Ovary (tissue), 3 donors: Measurements from ENCODE around the gene TCP11.

Experiments
- CTCF ChIP-seq, 3 donors: fragments of 450-650 bp in 2 of 3; fragments of 200-600 bp in 1 of 3; IDR thresholded peaks; one replicate each; pipeline versions ENCODE4 v1.5.1 to v1.8.0; 2016 to 2022; ENCODE audit warnings: antibody characterized with exemption in 3 of 3, mild to moderate bottlenecking in 1 of 3
- POLR2A ChIP-seq: fragments of 450-650 bp; IDR thresholded peaks from one replicate; pipeline ENCODE4 v1.6.1; 2017; ENCODE audit warnings: antibody characterized with exemption, mild to moderate bottlenecking, moderate library complexity
- donor health status: DM: no; HTN: no; CAD: no.

GRCh38 chr6:35080016-35080680 is 61.0 kb downstream of the TCP11 start:
- TF ChIP-seq POLR2A (no peak), CTCF (IDR thresholded peaks at IDR 0.05) (no peak)
